Prostate gland (tissue), 2 donors: Measurements from ENCODE around the gene SLC23A3. TPM values are rescaled to one million over a fixed set of nuclear protein-coding genes. Genes with fewer than 3 reads are reported as not detected.

ENCODE experiments used
- DNase-seq: peaks from one replicate; pipeline ENCODE4 v3.0.0-alpha.2; 2019; ENCODE audit warnings: low spot score
- H3K27ac ChIP-seq, 2 donors: fragments of 200-600 bp; sonication (generic); 2 replicates each; pipeline ENCODE4 v1.5.1; 2017 to 2019
- H3K27me3 ChIP-seq: fragments of 200-600 bp; sonication (generic); replicated peaks from 2 replicates; pipeline ENCODE4 v1.5.1; 2019; ENCODE audit not compliant: insufficient read depth
- H3K36me3 ChIP-seq, 2 donors: fragments of 200-600 bp; sonication (generic); 1 replicate in 1 of 2; 2 replicates in 1 of 2; pipeline versions ENCODE4 v1.5.1 to v1.8.1; 2017 to 2019
- H3K4me1 ChIP-seq: fragments of 200-600 bp; sonication (generic); replicated peaks from 2 replicates; pipeline ENCODE4 v1.5.1; 2019
- H3K4me3 ChIP-seq, 2 donors: fragments of 200-600 bp; sonication (generic); 2 replicates each; pipeline ENCODE4 v1.5.1; 2017 to 2019
- H3K9me3 ChIP-seq: fragments of 200-600 bp; sonication (generic); 2 replicates; pipeline ENCODE4 v1.5.1; 2017
- POLR2A ChIP-seq: fragments of 450-650 bp; IDR thresholded peaks from one replicate; pipeline ENCODE4 v1.6.1; 2016; ENCODE audit warnings: antibody characterized with exemption, mild to moderate bottlenecking
- POLR2AphosphoS5 ChIP-seq: sonication (generic); formaldehyde crosslinking; IDR thresholded peaks from one replicate; pipeline ENCODE4 v1.6.1; 2017; ENCODE audit warnings: antibody characterized with exemption
- WGBS: methylation state at CpG from one replicate; pipeline ENCODE4 v1.1.5; 2018; 5-methylcytosine and 5-hydroxymethylcytosine counted together
- intact Hi-C: fragments of 100-400 bp; cut with DNase I; formaldehyde crosslinking; loops from one replicate; pipeline ENCODE4 v1.14.2; 2022
- total RNA-seq, 2 donors: library from RNA; depleted of rRNA; stranded (reverse); fragments of >200 nt; gene quantifications; one replicate each; pipeline ENCODE4 v1.1.0, GENCODE V29; 2016
- TF ChIP-seq, protein P1 (sequence below), 4 experiments: fragments of 200-600 bp in 2 of 4; fragments of 450-650 bp in 2 of 4; sonication (generic) in 2 of 4; IDR thresholded peaks; 1 replicate in 3 of 4; 2 replicates in 1 of 4; pipeline ENCODE4 v1.5.1; 2016 to 2019; ENCODE audit warnings: antibody characterized with exemption in 4 of 4, mild to moderate bottlenecking in 2 of 4, moderate library complexity in 2 of 4

SLC23A3 gene
- total RNA-seq, 2 donors from 2014 or later, result 2.3 to 2.9 TPM

DNA sequence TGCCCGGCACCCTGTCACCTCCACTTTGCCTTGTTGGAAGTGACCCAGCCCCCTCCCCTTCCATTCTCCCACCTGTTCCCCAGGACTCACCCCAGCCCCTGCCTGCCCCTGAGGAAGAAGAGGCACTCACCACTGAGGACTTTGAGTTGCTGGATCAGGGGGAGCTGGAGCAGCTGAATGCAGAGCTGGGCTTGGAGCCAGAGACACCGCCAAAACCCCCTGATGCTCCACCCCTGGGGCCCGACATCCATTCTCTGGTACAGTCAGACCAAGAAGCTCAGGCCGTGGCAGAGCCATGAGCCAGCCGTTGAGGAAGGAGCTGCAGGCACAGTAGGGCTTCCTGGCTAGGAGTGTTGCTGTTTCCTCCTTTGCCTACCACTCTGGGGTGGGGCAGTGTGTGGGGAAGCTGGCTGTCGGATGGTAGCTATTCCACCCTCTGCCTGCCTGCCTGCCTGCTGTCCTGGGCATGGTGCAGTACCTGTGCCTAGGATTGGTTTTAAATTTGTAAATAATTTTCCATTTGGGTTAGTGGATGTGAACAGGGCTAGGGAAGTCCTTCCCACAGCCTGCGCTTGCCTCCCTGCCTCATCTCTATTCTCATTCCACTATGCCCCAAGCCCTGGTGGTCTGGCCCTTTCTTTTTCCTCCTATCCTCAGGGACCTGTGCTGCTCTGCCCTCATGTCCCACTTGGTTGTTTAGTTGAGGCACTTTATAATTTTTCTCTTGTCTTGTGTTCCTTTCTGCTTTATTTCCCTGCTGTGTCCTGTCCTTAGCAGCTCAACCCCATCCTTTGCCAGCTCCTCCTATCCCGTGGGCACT is 12.7 kb upstream of the SLC23A3 start:
- Histone ChIP-seq H3K4me1 (peaks cover 5% of the 10 kb centered on the region), H3K36me3 (peaks cover 0 to 24% of the 10 kb centered on the region in 2 donors), H3K27ac (no peak overlapping the region), H3K4me3 (no peak overlapping the region), H3K9me3 (no peaks in the 10 kb centered on the region), H3K27me3 (no peaks in the 10 kb centered on the region)
- no peak for DNase-seq
- TF ChIP-seq, protein P1, sequence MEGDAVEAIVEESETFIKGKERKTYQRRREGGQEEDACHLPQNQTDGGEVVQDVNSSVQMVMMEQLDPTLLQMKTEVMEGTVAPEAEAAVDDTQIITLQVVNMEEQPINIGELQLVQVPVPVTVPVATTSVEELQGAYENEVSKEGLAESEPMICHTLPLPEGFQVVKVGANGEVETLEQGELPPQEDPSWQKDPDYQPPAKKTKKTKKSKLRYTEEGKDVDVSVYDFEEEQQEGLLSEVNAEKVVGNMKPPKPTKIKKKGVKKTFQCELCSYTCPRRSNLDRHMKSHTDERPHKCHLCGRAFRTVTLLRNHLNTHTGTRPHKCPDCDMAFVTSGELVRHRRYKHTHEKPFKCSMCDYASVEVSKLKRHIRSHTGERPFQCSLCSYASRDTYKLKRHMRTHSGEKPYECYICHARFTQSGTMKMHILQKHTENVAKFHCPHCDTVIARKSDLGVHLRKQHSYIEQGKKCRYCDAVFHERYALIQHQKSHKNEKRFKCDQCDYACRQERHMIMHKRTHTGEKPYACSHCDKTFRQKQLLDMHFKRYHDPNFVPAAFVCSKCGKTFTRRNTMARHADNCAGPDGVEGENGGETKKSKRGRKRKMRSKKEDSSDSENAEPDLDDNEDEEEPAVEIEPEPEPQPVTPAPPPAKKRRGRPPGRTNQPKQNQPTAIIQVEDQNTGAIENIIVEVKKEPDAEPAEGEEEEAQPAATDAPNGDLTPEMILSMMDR (IDR thresholded peaks at IDR 0.05), result no peak
- no peak for TF ChIP-seq POLR2A
- no peak for TF ChIP-seq POLR2AphosphoS5
- intact Hi-C loops, result no loop called here
- WGBS, result 72% methylated on average over 8 of the region's 8 CpGs

GRCh38 chr2:219181531-219181930 is 11.7 kb upstream of the SLC23A3 start:
- Histone ChIP-seq H3K9me3 (no peaks in the 10 kb centered on the region), H3K27ac (no peak overlapping the region), H3K36me3 (peaks cover 0 to 24% of the 10 kb centered on the region in 2 donors), H3K4me1 (peaks cover 5% of the 10 kb centered on the region), H3K4me3 (no peak overlapping the region), H3K27me3 (no peaks in the 10 kb centered on the region)
- intact Hi-C loops, result no loop called here
- DNase-seq, result no peak
- whole genome bisulfite sequencing, result 90% methylated on average over 6 of the region's 6 CpGs
- TF ChIP-seq POLR2AphosphoS5, result no peak
- TF ChIP-seq, protein P1 (IDR thresholded peaks at IDR 0.05), result no peak
- TF ChIP-seq POLR2A, result no peak

- TF ChIP-seq POLR2A (no peak), POLR2AphosphoS5 (no peak)
- TF ChIP-seq, protein P1 (IDR thresholded peaks at IDR 0.05), result no peak
Measured at GRCh38 chr2:219180961-219181360, 11.1 kb upstream of the SLC23A3 start.

GRCh38 chr2:219179601-219180465 is 10.0 kb upstream of the SLC23A3 start:
- no peak for DNase-seq
- H3K9me3 ChIP-seq, result no peaks in the 10 kb centered on the region
- peaks cover 11% of the 10 kb centered on the region for H3K4me1 ChIP-seq
- H3K27ac ChIP-seq, result no peak overlapping the region
- TF ChIP-seq, protein P1 (IDR thresholded peaks at IDR 0.05), result no peak
- TF ChIP-seq POLR2A, result no peak
- TF ChIP-seq POLR2AphosphoS5, result no peak
- H3K27me3 ChIP-seq, result no peaks in the 10 kb centered on the region
- whole genome bisulfite sequencing, result 94% methylated on average over 9 of the region's 9 CpGs
- intact Hi-C loops, result loop anchor here (5.0 to 10.0 kb wide), 3 partner anchors 37 to 335 kb away; partner anchors contain the start of genes ABCB6, ASIC4 and DNPEP
- peaks cover 0 to 24% of the 10 kb centered on the region in 2 donors for H3K36me3 ChIP-seq
- no peak overlapping the region for H3K4me3 ChIP-seq

More at GRCh38 chr2:219180961-219181360, 11.1 kb upstream of the SLC23A3 start:
- Histone ChIP-seq H3K27me3 (no peaks in the 10 kb centered on the region), H3K36me3 (peaks cover 0 to 24% of the 10 kb centered on the region in 2 donors), H3K27ac (no peak overlapping the region), H3K4me3 (no peak overlapping the region), H3K9me3 (no peaks in the 10 kb centered on the region), H3K4me1 (peaks cover 5% of the 10 kb centered on the region)
- intact Hi-C loops, result no loop called here
- 89% methylated on average over 5 of the region's 5 CpGs for WGBS
- no peak for DNase-seq
